GM21529 (cell line): Measurements from ENCODE around the gene FCN1.
"Not testable (repeated sequence)": the region's sequence is repeated elsewhere in the genome, so short reads cannot be mapped to it uniquely, and the experiment has no call there.

Experiments used
- ATAC-seq: cut with Tn5 transposase; IDR thresholded peaks from one replicate; pipeline ENCODE4 v1.9.1; 2021; ENCODE audit not compliant: unreplicated experiment

FCN1 gene

GRCh38 chr9:134917431-134918373, at the start of gene FCN1:
Gene FCN1 (minus strand): TSS chr9:134917912. CDS start chr9:134917871, 41 bp downstream.
- no peak for ATAC-seq

DNA sequence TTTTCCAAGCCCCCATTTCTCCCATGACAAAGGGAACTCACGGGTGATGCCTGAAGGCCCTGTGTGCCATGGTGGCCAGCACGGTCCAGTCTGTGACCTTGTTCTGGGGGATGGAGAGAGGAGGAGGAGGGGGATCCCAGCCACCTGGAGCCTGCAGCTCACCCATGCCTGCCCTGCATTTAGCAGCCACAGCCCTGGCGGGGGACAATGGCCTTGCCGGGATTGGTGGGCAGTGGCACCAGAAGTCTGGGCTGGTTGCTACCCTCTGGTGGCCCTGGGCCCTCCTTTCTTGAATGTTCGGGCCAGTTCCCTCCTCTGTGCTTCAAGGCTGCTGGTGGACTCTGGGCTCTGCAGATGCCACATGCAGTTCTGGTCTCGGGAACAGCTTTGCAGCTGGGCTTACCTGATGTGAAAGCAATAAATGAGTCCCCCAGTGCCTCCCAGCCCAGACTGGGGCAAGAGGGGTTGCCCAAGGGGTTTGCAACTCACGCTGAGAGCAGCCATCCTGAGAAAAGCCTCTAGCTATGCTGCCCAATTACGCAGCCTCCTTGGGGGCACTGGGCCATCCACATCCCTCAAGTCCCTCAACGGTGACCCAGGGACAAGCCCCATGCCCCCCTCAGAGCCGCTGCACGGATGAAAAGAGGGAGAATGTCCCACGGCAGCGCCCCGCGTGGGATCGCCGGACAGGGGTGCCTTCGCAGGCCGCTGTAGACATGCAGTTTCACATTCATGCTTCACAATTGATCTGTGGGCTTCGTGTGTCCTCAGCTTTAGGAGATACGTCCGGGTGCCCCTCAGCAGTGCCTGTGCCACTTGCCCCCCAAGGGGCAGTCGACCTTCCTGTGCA, 49.2 kb upstream of the FCN1 start:
- ATAC-seq: no peak

- ATAC-seq: no peak
These were observed 48.6 kb upstream of the FCN1 start for GRCh38 chr9:134966270-134966669.

- no peak for ATAC-seq
These were observed 48.1 kb upstream of the FCN1 start for GRCh38 chr9:134965851-134966250.

- no peak for ATAC-seq
These were observed 47.7 kb upstream of the FCN1 start for GRCh38 chr9:134965411-134965810.

DNA sequence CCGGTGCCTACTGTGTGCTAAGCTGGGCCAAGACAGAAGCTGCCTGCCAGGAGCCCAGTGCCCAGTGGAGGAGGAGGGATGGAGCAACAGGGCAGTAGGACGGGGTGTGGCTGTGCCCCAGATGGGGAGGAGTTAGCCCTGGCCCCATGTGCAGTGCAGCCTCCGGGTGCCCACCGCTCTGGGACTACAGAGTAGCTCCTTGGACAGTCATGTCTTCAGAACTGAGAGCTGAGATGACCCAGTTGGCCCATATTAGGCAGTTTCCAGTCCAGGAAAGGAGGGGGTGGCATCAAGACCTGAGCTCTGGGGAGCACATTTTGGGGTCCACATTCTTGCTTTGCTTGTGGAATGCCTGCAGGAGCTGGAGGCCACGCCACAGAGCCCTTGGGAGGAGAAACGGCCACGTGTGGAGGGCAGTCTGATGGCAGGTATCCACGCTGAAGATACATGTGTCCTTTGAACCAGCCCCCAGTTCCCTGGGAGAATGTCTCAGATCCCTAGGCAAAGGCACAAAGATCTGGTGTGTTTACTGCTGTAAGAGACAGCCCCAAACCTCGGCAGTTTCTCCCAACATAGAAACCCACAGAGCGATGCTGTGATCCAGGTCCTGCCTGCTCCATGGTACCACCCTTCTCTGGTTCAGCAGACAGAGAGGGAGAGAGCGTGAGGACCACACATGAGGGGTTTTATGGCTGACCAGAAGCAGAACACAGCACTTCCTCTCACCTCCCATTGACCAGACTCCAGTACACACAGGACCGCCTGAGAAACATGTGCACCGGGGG, 46.8 kb upstream of the FCN1 start:
- ATAC-seq: no peak

GRCh38 chr9:134963546-134963945, 45.8 kb upstream of the FCN1 start:
- ATAC-seq: no peak

GRCh38 chr9:134962973-134963364, 45.3 kb upstream of the FCN1 start:
- ATAC-seq: no peak

GRCh38 chr9:134962065-134962972, 44.6 kb upstream of the FCN1 start:
- no peak for ATAC-seq

- ATAC-seq: no peak
These were observed 43.8 kb upstream of the FCN1 start for GRCh38 chr9:134961331-134962064.

- no peak for ATAC-seq
These were observed 43.0 kb upstream of the FCN1 start for GRCh38 chr9:134960701-134961181.

DNA sequence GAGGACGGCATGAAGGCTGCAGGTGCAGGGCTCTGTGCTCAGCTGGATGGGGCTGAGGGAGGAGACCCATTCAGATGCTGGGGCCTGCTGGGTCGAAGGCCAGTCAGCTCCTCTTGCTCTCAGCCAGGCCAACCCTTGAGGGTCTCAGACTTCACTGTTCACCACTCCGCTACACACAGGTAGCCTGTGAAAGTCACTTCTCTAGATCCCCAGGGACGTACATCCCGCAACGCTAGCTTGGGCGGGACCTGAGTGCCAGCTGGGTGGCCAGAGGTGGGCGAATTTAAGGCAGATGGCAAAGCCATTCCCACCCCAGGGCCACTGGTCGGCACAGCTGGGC, 42.2 kb upstream of the FCN1 start:
- no peak for ATAC-seq

GRCh38 chr9:134959126-134959970, 41.6 kb upstream of the FCN1 start:
- no peak for ATAC-seq

DNA sequence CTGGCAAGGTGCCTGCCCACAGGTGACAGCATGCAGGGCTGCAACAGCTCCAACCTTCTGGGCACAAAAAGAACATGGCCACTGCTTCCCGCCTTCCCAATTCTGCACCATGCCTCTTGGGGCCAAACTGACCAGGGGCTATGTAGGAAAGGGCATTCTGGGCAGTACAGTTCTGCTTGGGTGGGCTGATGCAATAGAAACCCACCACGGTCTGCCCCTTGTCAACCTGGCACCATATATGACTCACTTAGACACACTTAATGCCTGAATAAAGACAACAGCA, 40.2 kb upstream of the FCN1 start:
- no peak for ATAC-seq

- ATAC-seq: no peak
These were observed 39.6 kb upstream of the FCN1 start for GRCh38 chr9:134957165-134957944.

DNA sequence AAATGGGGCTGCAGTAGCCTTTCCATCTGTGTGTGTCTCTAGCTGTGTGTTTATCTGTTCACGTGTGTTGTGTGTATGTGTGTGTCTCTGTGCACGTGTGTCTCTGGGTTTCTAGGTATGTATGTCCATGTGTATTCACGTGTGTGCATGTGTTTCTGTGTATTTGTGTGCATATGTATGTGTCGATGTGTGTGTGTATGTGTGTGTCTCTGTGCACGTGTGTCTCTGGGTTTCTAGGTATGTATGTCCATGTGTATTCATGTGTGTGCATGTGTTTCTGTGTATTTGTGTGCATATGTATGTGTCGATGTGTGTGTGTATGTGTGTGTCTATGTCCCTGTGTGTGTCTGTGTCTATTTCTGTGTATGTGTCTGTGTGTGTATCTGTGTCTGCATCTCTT, 38.7 kb upstream of the FCN1 start:
- ATAC-seq: not testable (repeated sequence)

- no peak for ATAC-seq
These were observed 38.1 kb upstream of the FCN1 start for GRCh38 chr9:134955801-134956200.

- ATAC-seq: no peak
These were observed 37.4 kb upstream of the FCN1 start for GRCh38 chr9:134955156-134955555.
